Lower lobe of right lung (tissue), 2 donors: ENCODE results near the gene C14orf93. TPM values are rescaled to one million over a fixed set of nuclear protein-coding genes. Genes with fewer than 3 reads are reported as not detected.
A peak's percentile ranks its signal among the peaks of the same experiment; 100 is the strongest.

Experiments used
- ATAC-seq, 2 donors: fragments of 200-7000 bp; cut with Tn5 transposase; one replicate each; pipeline ENCODE4 v1.9.1; 2020 to 2022; ENCODE audit warnings: mild to moderate bottlenecking in 2 of 2, moderate library complexity in 2 of 2
- DNase-seq: peaks from one replicate; pipeline ENCODE4 v3.0.0-alpha.2; 2020
- H3K27ac ChIP-seq: fragments of 200-600 bp; one replicate; pipeline ENCODE4 v1.8.0; 2022
- H3K27me3 ChIP-seq: fragments of 200-600 bp; one replicate; pipeline ENCODE4 v1.8.0; 2022; ENCODE audit warnings: low read depth
- H3K36me3 ChIP-seq: fragments of 200-600 bp; one replicate; pipeline ENCODE4 v1.8.0; 2022; ENCODE audit warnings: mild to moderate bottlenecking
- H3K4me1 ChIP-seq: fragments of 200-600 bp; one replicate; pipeline ENCODE4 v1.8.0; 2022
- H3K4me3 ChIP-seq: fragments of 200-600 bp; one replicate; pipeline ENCODE4 v1.8.0; 2022; ENCODE audit warnings: mild to moderate bottlenecking
- H3K9me3 ChIP-seq: fragments of 200-600 bp; one replicate; pipeline ENCODE4 v1.8.0; 2022
- CTCF ChIP-seq: fragments of 200-600 bp; IDR thresholded peaks from one replicate; pipeline ENCODE4 v1.8.0; 2022; ENCODE audit warnings: antibody characterized with exemption, mild to moderate bottlenecking
- intact Hi-C: fragments of 100-400 bp; cut with DNase I; formaldehyde crosslinking; loops from one replicate; pipeline ENCODE4 v1.11.0; 2022
- total RNA-seq: library from RNA; stranded (reverse); fragmentation: NEBNext Ultra II Directional; extraction: Animal tissue kit (Norgen Biotek cat#: 25700); gene quantifications from one replicate; pipeline ENCODE4 v1.2.1, GENCODE V29; 2021
- donor health status: DM: no; HTN: yes; CAD: no; lungs with severe emphysema.

The C14orf93 gene
- total RNA-seq, 1 donor from 2014 or later, result 9.8 TPM

- Histone ChIP-seq H3K4me1 (peaks cover 59% of the 10 kb centered on the region), H3K4me3 (peak overlapping the region; percentile 85), H3K27me3 (peaks cover 18% of the 10 kb centered on the region), H3K36me3 (peaks cover 13% of the 10 kb centered on the region), H3K27ac (peak overlapping the region; percentile 72), H3K9me3 (no peaks in the 10 kb centered on the region)
- DNase-seq, result no peak
- TF ChIP-seq CTCF, result no peak
- ATAC-seq, result no peak
- intact Hi-C loops, result no loop called here
Observed at GRCh38 chr14:22978487-22978837, 31.5 kb downstream of the C14orf93 start.

- Histone ChIP-seq H3K4me3 (peak overlapping the region; percentile 3), H3K27me3 (peaks cover 18% of the 10 kb centered on the region), H3K36me3 (peaks cover 18% of the 10 kb centered on the region), H3K9me3 (no peaks in the 10 kb centered on the region), H3K4me1 (peaks cover 53% of the 10 kb centered on the region), H3K27ac (peak overlapping the region; percentile 72)
- ATAC-seq, result peak; percentile 73 to 75
- peak; percentile 82 for DNase-seq
- no peak for TF ChIP-seq CTCF
- intact Hi-C loops, result no loop called here
Observed at GRCh38 chr14:22977684-22978486, 32.1 kb downstream of the C14orf93 start.

- H3K27me3 ChIP-seq, result peaks cover 18% of the 10 kb centered on the region
- peaks cover 51% of the 10 kb centered on the region for H3K4me1 ChIP-seq
- peaks cover 24% of the 10 kb centered on the region for H3K36me3 ChIP-seq
- DNase-seq (no peak), ATAC-seq (no peak)
- no peaks in the 10 kb centered on the region for H3K9me3 ChIP-seq
- H3K4me3 ChIP-seq, result no peak overlapping the region
- TF ChIP-seq CTCF, result no peak
- peak overlapping the region; percentile 72 for H3K27ac ChIP-seq
- intact Hi-C loops, result no loop called here
Observed at GRCh38 chr14:22977434-22977683, 32.6 kb downstream of the C14orf93 start.

- DNase-seq (no peak), ATAC-seq (peak in 1 of 2 donors; percentile 6)
- peaks cover 29% of the 10 kb centered on the region for H3K36me3 ChIP-seq
- peaks cover 14% of the 10 kb centered on the region for H3K27me3 ChIP-seq
- TF ChIP-seq CTCF, result no peak
- H3K4me3 ChIP-seq, result no peak overlapping the region
- no peaks in the 10 kb centered on the region for H3K9me3 ChIP-seq
- peaks cover 47% of the 10 kb centered on the region for H3K4me1 ChIP-seq
- peak overlapping the region; percentile 72 for H3K27ac ChIP-seq
- intact Hi-C loops, result no loop called here
Observed at GRCh38 chr14:22976620-22977433, 33.1 kb downstream of the C14orf93 start.

GRCh38 chr14:22974530-22975313 is 35.2 kb downstream of the C14orf93 start:
- H3K27ac ChIP-seq, result peak overlapping the region; percentile 31
- intact Hi-C loops, result no loop called here

More at GRCh38 chr14:22974530-22975313, 35.2 kb downstream of the C14orf93 start:
- no peak for TF ChIP-seq CTCF
- Histone ChIP-seq H3K4me1 (peaks cover 32% of the 10 kb centered on the region), H3K27me3 (no peaks in the 10 kb centered on the region), H3K4me3 (no peak overlapping the region), H3K9me3 (no peaks in the 10 kb centered on the region), H3K36me3 (peaks cover 30% of the 10 kb centered on the region)
- ATAC-seq (no peak), DNase-seq (no peak)
